ENCODE data around the gene MRPL44.
A peak's percentile ranks its signal among the peaks of the same experiment; 100 is the strongest.

The MRPL44 gene

DNA sequence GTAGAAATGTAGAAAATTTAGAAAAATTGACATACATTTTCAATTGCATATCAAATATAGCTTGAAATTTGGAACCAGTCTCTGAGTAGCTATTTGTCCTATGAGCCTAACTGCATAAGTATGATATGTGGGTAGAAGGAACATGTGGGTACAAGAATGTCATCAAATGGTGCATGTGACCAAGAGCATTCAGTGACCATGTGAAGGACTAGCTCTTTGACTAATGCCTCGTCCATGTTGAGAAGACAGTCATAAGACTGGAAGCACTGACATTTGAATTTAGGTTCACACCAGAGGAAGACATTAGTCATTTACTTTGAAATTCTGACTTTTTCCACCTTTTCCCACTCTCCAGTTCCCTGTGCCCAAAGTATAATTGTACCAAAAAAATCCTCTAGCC lies 12.6 kb downstream of the MRPL44 start:
- DNase-seq (ENCODE audit: insufficient read length, low spot score) = no peak
- no peak for FAIRE-seq

DNA sequence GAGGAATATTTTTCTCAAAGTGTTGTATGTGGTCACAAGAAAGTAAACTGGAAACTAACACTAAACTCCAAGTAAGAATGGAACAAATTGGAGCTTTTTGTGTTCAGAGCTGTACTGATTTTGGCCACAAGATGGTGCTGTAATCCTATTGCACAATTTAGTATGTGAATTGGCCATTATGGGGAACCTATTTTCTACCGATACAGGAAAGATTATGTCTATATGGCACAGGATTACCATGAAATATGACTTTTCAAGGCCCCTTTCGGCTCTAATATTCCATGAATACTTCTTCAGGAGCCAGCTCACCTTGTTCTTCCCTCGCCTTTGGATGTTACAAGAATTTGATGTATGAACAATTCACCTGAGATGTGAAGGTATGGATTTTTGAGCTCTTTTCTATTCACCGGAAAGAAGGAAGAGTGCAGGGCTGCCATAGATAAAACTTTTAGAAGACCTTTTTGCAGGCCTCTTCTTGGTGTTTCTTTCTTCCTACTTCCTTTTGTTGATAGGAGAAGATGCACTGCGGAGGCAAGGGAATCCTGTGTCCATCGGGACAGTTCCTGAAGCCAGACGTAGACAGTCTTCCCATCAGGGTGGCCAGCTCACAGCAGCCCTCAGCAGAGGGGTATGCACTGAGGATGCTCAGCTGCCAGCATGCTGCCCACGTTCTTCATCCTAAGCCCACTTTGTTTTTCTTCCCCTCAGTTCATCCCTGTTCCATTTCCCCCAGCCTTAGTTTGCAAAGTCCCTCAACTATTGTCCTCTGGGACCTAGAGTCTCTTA lies 13.3 kb downstream of the MRPL44 start:
- FAIRE-seq (no peak), DNase-seq (ENCODE audit: insufficient read length, low spot score) (peak; percentile 36)

DNA sequence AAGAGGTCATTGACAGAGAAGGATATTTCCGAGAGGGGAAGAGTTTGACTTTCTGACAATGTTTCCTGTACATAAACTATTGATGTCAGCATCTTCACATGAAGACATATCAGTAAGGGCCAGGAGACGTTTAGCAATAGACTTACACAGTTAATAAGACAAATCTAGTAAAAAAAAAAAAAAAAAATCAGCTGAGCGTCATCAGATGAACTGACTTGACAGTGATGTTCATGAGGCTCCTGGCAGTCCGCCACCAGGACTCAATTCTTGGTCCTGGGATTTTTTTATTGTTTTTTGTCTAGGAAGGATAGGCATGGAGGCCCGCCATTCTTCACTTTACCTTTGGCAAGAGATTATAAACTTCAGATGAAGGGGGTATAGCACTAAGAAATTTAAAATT lies 14.5 kb downstream of the MRPL44 start:
- FAIRE-seq (no peak), DNase-seq (ENCODE audit: insufficient read length, low spot score) (no peak)

DNA sequence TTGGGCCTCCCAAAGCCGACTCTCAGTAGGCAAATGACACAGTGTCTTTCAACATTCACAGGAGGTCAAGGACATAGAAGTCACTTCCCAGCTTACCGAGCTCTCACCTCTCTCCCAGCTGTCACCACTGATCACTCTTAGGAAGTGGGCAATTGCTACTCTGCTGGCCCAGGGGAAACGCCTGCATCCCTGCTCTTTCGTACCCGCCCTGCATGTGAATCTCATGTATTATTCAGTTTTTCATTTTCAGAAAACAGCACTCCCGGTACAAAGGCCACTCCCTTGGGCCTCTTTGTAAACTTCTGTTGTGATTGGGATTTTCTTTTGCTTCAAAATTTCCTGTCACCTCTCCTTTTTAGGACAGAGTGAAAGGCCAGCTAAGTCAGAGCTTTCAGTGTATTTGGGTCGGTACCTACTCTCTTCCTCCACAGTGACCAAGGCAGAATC lies 15.4 kb downstream of the MRPL44 start:
- DNase-seq (ENCODE audit: insufficient read length, low spot score) = no peak

DNA sequence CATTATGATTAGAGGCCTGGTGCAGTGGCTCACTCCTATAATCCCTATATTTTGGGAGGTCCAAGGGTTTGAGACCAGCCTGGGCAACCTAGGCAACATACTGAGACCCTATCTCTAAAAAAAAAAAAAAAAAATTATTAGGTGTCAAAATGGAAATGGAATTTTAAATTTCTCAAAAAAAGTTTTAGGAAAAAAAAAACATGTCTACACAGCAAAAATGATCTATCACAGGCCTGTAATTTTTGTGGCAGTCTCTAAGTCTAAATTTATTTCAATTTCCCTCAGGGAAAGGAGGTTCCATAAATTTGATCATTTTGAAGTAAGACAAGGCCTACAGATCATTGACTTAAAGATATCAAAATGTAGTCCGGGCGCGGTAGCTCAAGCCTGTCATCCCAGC lies 16.3 kb downstream of the MRPL44 start:
- FAIRE-seq (no peak), DNase-seq (ENCODE audit: insufficient read length, low spot score) (no peak)

More for the DNA sequence above, 15.4 kb downstream of the MRPL44 start:
- no peak for FAIRE-seq

DNA sequence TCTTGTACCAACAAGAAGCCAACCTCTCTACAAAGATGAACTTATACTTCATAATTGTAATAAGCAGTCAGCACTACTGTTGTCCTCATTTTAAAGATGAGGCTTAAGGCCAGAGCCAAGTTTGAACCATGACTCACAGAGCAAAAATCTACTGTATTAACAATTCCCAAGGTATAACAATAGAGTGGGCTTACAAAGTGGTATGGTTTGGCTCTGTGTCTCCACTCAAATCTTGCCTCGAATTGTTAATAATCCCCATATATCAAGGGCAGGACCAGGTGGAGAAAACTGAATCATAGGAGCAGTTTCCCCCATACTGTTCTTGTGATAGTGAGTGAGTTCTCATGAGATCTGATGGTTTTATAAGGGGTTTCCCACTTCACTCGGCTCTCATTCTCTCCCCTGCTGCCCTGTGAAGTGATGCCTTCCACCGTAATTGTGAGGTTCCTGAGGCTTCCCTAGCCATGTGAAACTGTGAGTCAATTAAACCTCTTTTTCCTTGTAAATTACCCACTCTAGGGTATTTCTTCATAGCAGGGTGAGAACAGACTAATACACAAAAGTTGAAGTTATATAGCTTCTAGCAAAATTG lies 19.5 kb downstream of the MRPL44 start:
- no peak for FAIRE-seq
- DNase-seq (ENCODE audit: insufficient read length, low spot score) = no peak

DNA sequence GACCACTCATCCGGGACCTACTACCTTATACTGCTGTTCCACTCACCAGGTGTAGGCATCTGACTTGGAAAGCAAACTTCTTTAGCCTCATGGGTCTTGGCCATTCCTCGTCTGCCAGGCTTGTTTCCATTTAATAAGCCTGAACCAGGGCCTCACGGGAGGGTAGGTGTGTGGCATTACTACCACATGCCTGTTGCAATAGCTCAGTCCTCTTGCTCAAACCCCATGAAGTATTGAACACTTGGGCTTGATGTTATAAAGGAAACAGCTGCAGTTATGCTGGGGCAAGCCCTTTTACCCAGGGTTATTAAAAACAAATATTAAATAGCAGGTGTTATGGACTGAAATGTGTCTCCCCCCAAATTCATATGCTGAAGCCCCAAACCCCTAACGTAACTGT lies 21.2 kb downstream of the MRPL44 start:
- FAIRE-seq (no peak), DNase-seq (ENCODE audit: insufficient read length, low spot score) (no peak)

DNA sequence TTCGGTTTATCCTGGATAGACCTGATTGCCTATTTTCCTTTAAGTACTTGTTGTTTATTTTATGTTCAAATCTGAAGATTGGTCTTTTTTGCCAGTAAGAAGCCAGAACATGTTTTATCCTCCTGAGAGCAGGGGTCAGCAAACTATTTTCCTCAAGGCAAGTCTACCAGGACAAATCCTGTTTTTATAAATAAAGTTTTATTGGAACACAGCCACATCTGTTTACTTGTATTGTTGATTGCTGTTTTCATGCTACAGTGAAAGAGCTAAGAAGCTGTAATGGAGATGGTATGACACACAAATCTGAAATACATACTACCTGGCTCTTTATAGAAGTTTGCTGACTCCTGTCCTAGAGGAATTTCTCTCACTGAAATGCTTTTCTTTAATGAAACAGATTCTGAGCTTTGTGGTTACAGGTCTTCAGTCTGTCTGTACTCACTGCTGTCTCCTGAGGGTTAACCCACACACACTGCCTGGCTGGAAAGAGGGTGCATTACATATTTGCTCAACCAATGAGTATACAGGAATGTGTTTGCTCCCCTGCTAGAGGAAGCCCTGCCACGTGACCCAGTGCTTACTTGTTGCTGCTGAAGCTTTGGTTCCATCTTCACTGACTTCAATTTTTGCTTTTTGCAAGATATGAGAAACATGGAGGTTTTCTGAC lies 22.6 kb downstream of the MRPL44 start:
- FAIRE-seq (no peak), DNase-seq (ENCODE audit: insufficient read length, low spot score) (no peak)

DNA sequence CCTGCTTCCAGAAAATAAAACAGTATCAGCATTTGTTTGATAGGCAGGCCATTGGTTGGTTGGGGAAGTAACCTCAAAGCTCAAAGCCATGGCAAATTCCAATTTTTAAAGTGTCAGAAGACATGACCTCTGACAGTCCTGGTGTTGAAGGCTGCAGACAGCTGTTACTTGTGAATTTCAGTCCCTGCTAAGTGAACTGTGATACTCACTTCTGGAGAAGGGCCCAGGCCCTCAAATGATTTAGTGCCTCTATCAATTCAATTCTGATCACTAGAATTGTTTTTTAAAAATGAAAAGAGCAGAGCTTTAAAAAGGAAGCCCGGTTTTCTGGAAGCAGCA lies 23.1 kb downstream of the MRPL44 start:
- no peak for DNase-seq (ENCODE audit: insufficient read length, low spot score)
- FAIRE-seq = no peak

DNA sequence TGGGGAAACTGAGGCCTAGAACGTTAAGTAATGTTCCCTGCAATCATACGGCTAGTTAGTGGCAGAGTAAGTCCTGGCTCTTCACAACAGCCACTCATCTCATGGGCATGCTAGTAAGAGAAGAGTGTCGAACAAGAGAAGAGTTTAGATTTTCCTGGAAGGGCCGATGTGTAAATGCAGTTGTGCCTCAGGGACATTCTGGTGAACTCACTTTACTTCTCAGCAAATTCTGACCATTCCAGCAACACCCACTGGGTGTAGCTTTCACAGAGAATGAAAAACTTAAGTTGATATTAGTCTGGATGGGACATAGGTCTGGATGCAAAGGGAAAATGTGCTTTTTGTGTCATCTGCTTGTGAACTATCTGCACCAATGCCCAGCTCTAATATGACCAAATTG lies 23.5 kb downstream of the MRPL44 start:
- no peak for FAIRE-seq
- DNase-seq (ENCODE audit: insufficient read length, low spot score) = no peak

DNA sequence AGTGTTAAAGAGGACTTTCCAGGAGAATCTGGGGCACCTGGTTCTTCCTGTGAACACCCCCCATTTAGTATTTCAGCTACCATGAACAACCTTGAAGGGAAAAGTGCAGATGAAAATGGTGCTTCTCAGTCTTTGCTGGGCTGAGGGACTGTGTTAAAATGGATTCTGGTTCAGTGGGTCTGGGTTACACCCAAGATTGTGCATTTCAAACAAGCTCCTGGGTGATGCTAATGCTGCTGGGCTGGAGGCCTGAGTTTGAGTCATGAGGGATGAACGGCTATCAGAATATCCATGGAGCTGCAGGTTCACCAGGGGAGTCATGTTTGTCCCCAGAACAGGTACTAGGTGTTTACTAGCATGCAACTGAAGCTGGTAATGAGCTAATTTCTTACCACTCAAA lies 24.0 kb downstream of the MRPL44 start:
- no peak for FAIRE-seq
- no peak for DNase-seq (ENCODE audit: insufficient read length, low spot score)

DNA sequence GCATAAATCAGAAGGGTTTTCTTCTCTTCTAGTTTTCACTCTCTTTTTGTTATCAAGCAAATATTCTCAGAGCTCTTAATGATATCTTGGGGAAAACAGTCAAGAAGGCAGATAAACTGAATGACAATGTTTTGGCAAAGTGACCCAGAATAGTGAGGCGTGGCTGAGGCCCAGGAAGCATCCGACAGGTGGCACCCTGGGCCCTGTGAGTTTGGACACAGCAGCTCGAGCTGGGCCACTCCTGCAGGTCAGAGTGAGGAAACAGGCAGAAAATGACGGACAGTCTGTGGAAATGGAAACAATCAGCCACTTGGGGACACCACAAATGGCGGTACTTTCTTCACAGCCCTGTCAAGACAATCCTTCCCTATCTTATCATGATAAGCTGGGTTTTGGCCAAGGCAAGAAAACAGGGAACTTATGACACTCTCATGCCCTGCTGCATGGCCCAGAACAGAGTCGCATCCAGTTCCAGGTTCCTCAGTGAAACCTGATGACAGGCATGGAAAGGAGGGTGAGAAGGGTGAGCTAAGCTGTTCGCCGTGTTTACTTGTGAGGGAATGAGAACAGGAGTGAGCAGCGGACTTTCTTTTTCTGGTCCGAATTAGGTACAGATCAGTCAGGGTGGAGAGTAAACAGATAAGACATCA lies 32.1 kb downstream of the MRPL44 start:
- DNase-seq (ENCODE audit: insufficient read length, low spot score) (no peak), FAIRE-seq (no peak)

DNA sequence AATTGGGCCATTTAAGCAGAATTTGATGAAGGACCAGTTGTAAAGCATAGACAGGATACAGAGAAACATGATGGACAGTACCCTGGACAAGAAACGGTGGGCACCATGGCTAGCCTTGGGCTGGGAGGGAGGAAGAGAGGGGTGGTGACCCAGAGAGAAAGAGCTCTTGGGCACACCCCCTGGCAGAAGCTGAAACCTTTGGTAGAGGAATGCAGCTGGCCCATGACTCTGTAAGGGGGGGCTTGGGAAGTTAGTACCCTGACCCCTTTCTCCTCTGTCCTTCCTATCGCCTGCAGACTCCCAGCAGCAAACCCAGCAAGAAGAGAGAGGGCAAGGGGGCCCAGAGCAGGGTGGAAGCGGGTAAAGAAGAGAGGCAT lies 32.6 kb downstream of the MRPL44 start:
- FAIRE-seq = no peak

DNA sequence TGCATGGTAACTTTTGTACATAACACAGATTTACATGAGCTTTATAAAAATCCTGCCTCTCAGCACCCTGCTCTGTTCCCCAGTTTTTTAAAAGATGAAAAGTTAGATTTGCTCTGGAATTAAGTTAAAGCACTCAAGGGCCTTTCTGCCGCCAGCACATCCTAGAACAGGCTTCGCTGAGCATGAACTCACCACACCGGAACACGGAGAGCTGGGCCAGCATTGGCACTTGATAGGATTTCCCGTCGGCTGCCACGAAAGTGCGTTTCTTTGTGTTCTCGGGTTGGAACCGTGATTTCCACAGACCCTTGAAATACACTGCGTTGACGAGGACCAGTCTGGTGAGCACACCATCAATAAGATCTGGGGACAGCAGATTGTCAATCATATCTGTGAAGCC lies 34.3 kb downstream of the MRPL44 start:
- FAIRE-seq (no peak), DNase-seq (ENCODE audit: insufficient read length, low spot score) (no peak)

More for the DNA sequence above, 32.6 kb downstream of the MRPL44 start:
- no peak for DNase-seq (ENCODE audit: insufficient read length, low spot score)

DNA sequence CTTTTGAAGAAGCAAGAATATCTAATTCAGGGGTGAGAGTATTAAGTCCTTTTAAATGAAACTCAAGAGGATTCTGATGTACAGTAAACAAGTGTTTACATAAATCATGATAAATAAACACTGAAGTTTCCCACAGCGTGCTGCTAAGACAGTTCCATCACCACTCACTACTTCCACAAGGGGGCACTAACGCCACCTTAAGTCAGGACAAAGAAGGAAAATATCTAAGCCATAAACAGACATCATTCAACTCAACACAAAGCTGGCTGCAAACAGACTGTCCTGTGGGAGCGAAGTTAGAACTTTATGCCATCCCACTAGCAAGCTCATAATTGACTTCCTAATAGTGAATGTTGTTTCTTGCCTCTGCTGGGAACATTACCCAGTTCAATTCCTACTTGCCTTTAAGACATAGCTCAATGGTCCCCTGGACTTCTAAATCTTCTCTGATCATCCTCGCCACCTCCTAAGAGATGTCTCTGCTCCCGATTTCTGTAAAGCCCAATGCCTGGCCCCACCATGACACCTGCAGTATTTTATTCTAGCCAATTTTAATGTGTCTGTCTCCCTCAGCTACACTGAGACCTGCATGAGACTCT lies 36.5 kb downstream of the MRPL44 start:
- DNase-seq (ENCODE audit: insufficient read length, low spot score) = peak; percentile 81
- FAIRE-seq = peak; percentile 86

DNA sequence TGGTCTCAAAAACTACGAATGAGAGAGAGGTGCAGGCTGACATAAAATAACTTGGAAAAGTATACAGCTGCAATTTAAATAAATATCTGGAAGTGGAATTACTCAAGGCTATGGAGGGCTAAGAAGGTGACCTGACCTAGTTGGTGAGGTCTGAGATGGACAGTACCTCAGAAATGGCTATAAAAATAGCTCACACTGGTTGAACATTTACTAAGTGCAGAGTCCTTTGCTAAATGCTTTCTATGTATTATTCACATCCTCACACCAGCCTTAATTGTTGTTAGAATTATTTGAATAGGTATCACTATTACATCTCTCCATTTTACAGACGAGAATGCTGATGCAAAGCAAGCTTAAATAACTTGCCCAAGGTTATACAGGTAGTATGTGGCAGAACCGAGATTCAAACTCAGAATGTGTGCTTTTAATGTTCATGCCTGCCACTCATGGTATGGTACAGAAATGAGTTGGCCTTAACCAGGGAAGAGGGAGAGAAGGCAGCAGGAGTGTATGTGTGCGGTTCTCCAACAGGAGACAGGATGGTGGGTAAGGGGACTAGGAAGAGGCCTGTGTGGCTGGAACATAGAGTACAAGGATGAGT lies 37.4 kb downstream of the MRPL44 start:
- DNase-seq (ENCODE audit: insufficient read length, low spot score) = no peak

DNA sequence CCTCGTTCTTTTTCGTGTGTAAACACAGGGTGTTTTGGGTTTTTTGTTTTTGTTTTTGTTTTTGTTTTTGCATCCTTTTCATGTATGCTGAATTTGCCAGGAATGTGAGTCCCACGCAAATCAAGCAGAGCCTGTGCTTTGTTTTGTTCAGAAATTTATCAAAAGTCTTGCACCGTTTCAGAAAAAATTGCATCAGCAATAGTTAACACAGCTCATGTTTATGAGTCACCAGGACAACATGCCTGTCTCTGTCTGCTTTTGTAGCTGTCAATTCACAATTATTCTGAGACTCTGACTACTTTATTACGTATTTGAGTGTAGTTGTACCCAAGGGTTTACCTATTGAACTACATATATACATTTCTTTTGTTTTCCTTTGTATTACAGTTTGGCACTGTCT lies 38.3 kb downstream of the MRPL44 start:
- no peak for FAIRE-seq

More for the DNA sequence above, 37.4 kb downstream of the MRPL44 start:
- no peak for FAIRE-seq

DNA sequence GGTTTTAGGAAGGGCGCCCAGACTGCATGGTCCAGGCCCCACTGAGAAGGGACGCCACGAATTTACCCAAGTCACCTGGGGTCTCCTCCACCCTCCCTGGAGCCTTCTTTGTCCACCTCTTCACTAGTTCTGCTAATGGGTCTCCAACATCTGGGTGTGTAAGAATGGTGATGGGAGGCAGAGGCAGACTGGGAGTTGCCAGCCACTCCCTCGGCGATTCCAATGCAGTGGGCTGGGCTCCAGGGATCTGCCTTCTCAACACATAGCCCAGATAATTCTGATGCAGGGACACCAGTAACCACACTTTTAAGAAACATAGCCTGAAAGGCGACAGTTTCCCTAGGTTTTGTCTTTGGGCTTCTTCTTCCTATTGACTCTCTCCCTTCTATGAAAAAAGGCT lies 39.1 kb downstream of the MRPL44 start:
- no peak for DNase-seq (ENCODE audit: insufficient read length, low spot score)
- no peak for FAIRE-seq

More for the DNA sequence above, 38.3 kb downstream of the MRPL44 start:
- no peak for DNase-seq (ENCODE audit: insufficient read length, low spot score)

DNA sequence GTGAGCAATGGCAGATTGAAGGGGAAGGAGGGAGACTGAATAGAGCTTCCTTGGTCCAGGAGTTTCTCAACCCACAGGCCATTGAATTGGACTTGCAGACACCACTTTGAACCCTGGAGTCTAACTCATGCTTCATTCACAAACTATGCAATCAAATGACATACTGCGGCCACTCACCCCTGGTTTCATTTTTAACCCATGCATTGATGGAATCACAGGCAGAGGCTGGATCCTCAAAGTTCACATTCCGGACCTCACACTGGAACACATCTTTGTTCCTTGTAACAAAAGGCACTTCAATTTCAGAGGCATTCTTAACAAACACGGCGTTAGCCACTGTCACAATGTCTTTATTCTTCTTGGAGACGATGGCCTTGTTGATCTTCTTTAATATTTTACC lies 40.7 kb downstream of the MRPL44 start:
- no peak for FAIRE-seq

DNA sequence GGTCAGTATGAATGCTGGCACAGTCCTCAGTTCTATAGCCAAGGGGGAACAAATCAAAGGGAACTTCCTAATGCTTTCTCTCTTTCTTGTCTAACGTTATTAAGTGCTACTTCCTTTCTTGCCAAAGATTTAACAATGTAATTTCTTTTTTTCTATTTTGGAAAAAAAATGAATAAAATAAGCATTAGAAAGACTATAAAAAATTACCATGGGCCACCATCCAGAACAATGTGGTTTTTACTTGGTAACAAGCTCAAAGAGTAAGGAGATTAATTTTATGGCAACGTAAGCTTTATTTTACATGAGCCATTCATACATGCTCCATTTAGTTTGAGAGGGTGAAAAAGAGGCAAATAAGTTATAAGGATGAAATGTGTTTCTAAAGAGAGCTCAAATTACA lies 41.7 kb downstream of the MRPL44 start:
- no peak for DNase-seq (ENCODE audit: insufficient read length, low spot score)
- FAIRE-seq = no peak

More for the DNA sequence above, 40.7 kb downstream of the MRPL44 start:
- no peak for DNase-seq (ENCODE audit: insufficient read length, low spot score)

DNA sequence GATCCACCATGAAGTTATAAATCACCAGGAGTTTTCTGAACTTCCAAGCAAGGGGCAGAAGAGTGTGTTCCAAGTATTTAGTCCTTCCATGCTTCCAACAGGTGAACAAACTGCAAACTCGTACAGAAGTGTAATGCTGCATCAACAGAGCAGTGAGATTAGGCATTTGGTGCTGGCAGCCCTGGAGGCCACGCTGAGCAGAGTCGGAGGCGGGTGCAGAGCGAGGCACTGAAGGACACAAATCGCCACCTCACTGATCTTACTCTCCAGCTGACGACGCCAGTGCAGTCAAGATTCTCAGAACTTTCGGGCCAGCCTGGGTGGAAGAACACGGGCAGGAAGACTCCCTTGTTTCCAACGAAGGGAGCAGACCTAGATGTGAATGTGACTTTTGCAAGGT lies 42.6 kb downstream of the MRPL44 start:
- no peak for FAIRE-seq
- DNase-seq (ENCODE audit: insufficient read length, low spot score) = no peak

Measured in HTR-8/SVneo (cell line).